Activated naive CD8-positive, alpha-beta T cell treated with anti-CD3 and anti-CD28 coated beads, Interleukin-2, amount 10 ng/mL, durations not matched to agents 7 days and 5 days (primary cell): ENCODE measurements around the gene GUCA1C. TPM values are rescaled to one million over a fixed set of nuclear protein-coding genes. Genes with fewer than 3 reads are reported as not detected.

Source experiments
- ATAC-seq: fragments of 150-1000 bp; cut with Tn5 transposase; one replicate; pipeline ENCODE4 v1.10.0; 2021; ENCODE audit warnings: low read depth, moderate library complexity
- POLR2A ChIA-PET: fragments of 350-600 bp; sonication (Branson Sonifier 250); formaldehyde crosslinking; loops from one replicate; lab custom pipeline; 2021; ENCODE audit warnings: antibody characterized with exemption; lab: Charles Lee
- DNase-seq: peaks from one replicate; pipeline ENCODE4 v3.0.0; 2021
- H3K27ac Mint-ChIP-seq: one replicate; pipeline ENCODE4 v1.8.0; 2022; ENCODE audit warnings: mild to moderate bottlenecking, mixed read lengths
- H3K27me3 Mint-ChIP-seq: one replicate; pipeline ENCODE4 v1.8.0; 2022; ENCODE audit warnings: mild to moderate bottlenecking, moderate library complexity, mixed read lengths
- H3K36me3 Mint-ChIP-seq: one replicate; pipeline ENCODE4 v1.8.0; 2021; ENCODE audit warnings: mild to moderate bottlenecking, mixed read lengths
- H3K4me1 Mint-ChIP-seq: one replicate; pipeline ENCODE4 v1.8.0; 2021; ENCODE audit warnings: mixed read lengths
- H3K4me3 Mint-ChIP-seq: one replicate; pipeline ENCODE4 v1.8.0; 2022; ENCODE audit warnings: mild to moderate bottlenecking, moderate library complexity, mixed read lengths
- H3K9me3 Mint-ChIP-seq: one replicate; pipeline ENCODE4 v1.8.0; 2021; ENCODE audit warnings: mixed read lengths
- total RNA-seq, 2 experiments: library from RNA; stranded (reverse); gene quantifications; one replicate each; pipeline ENCODE4 v1.2.3, GENCODE V29; 2021

GUCA1C gene
- not detected for total RNA-seq

- DNase-seq (no peak), ATAC-seq (no peak)
- H3K9me3 Mint-ChIP-seq, result no peaks in the 10 kb centered on the region
- H3K27me3 Mint-ChIP-seq, result peaks cover 25% of the 10 kb centered on the region
- no peaks in the 10 kb centered on the region for H3K36me3 Mint-ChIP-seq
- H3K4me1 Mint-ChIP-seq, result no peaks in the 10 kb centered on the region
- H3K4me3 Mint-ChIP-seq, result no peak within 1 kb of the TSS
- POLR2A ChIA-PET, result no interaction called here
- H3K27ac Mint-ChIP-seq, result no peak within 1 kb of the TSS
These were observed at the start of gene GUCA1C for GRCh38 chr3:108953700-108954099. TSS of gene GUCA1C (minus strand) at chr3:108953879. CDS start at chr3:108953762, 117 bp downstream.

DNA sequence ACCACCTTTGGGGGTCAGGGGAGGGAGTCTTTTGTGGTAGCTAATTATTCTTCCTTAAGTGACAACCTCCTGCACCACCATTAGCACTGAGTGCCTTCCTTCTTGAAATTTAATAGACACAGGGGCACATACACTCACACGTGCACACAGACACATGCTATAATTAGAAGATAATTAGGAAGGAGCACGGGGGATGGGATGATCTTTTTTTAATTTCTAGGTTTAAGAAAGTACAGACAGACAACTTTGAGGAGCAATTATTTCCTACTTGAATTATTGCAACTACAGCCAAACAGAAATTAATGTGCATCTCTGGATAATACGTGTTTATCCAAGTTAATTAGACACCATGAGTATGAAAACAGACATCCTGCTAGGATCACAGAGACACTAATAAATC, 44.8 kb upstream of the GUCA1C start:
- Mint-ChIP-seq H3K27ac (no peak overlapping the region), H3K4me3 (no peak overlapping the region), H3K9me3 (no peaks in the 10 kb centered on the region), H3K27me3 (peaks cover 2% of the 10 kb centered on the region), H3K4me1 (no peaks in the 10 kb centered on the region), H3K36me3 (no peaks in the 10 kb centered on the region)
- DNase-seq (no peak), ATAC-seq (no peak)
- POLR2A ChIA-PET, result no interaction called here

GRCh38 chr3:108985844-108986243, 32.2 kb upstream of the GUCA1C start:
- H3K36me3 Mint-ChIP-seq, result no peaks in the 10 kb centered on the region
- POLR2A ChIA-PET, result no interaction called here
- ATAC-seq (no peak), DNase-seq (no peak)
- no peak overlapping the region for H3K4me3 Mint-ChIP-seq
- peaks cover 12% of the 10 kb centered on the region for H3K27me3 Mint-ChIP-seq
- H3K9me3 Mint-ChIP-seq, result peaks cover 3% of the 10 kb centered on the region
- no peaks in the 10 kb centered on the region for H3K4me1 Mint-ChIP-seq
- H3K27ac Mint-ChIP-seq, result no peak overlapping the region

DNA sequence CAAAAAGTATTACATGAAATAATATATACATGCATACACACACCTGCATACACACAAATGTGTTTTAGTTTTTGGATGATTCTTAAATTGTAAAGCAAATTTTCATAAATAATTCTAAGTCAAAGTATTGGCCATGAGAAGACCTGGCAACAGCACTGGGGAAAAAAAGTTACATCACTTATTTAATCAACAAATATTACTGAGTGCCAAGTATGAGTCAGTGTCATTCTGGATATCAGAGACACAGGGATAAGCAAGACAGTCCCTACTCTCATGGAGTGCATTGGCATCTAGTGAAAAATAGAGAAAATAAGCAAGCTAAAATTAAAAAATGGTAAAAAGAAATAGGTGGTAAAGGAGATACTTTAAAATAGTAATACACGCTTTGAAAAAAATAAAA, 29.4 kb upstream of the GUCA1C start:
- Mint-ChIP-seq H3K9me3 (no peaks in the 10 kb centered on the region), H3K27me3 (peaks cover 14% of the 10 kb centered on the region)
- no peak for ATAC-seq

GRCh38 chr3:108976058-108976457, 22.4 kb upstream of the GUCA1C start:
- peaks cover 2% of the 10 kb centered on the region for H3K4me1 Mint-ChIP-seq
- POLR2A ChIA-PET, result no interaction called here
- DNase-seq (no peak), ATAC-seq (no peak)
- H3K4me3 Mint-ChIP-seq, result no peak overlapping the region
- no peaks in the 10 kb centered on the region for H3K36me3 Mint-ChIP-seq
- H3K27ac Mint-ChIP-seq, result no peak overlapping the region
- peaks cover 3% of the 10 kb centered on the region for H3K27me3 Mint-ChIP-seq
- H3K9me3 Mint-ChIP-seq, result no peaks in the 10 kb centered on the region

More for the DNA sequence above, 29.4 kb upstream of the GUCA1C start:
- POLR2A ChIA-PET, result no interaction called here
- Mint-ChIP-seq H3K4me1 (no peaks in the 10 kb centered on the region), H3K36me3 (no peaks in the 10 kb centered on the region), H3K4me3 (no peak overlapping the region), H3K27ac (no peak overlapping the region)
- DNase-seq, result no peak

- no peak for ATAC-seq
- no peak for DNase-seq
- no peaks in the 10 kb centered on the region for H3K36me3 Mint-ChIP-seq
- POLR2A ChIA-PET, result no interaction called here
- no peaks in the 10 kb centered on the region for H3K9me3 Mint-ChIP-seq
- no peak overlapping the region for H3K4me3 Mint-ChIP-seq
- no peak overlapping the region for H3K27ac Mint-ChIP-seq
- peaks cover 3% of the 10 kb centered on the region for H3K27me3 Mint-ChIP-seq
- H3K4me1 Mint-ChIP-seq, result peaks cover 2% of the 10 kb centered on the region
These were observed 19.3 kb upstream of the GUCA1C start for GRCh38 chr3:108973019-108973418.

DNA sequence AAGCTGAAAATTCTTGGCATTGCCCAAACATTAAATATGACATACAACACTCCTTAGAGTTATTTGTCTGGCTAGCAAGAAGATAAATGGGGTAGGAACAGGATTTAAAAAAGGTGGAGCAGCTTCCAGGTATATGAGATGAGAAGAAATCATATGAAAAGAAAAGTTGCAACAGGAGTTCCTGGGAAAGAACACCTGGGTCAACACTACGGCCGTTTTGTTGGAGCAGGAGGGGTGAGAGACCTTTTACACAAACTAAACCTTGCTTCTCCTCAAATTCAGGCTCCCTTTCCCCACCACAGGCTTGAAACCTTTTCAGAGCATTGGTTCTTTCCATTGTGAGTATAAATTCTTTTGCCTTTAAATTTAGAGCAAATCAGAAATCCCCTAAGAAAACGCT, 18.8 kb upstream of the GUCA1C start:
- no peaks in the 10 kb centered on the region for H3K36me3 Mint-ChIP-seq
- POLR2A ChIA-PET, result no interaction called here
- ATAC-seq, result no peak
- no peaks in the 10 kb centered on the region for H3K9me3 Mint-ChIP-seq
- DNase-seq, result no peak
- no peak overlapping the region for H3K4me3 Mint-ChIP-seq
- H3K27me3 Mint-ChIP-seq, result peaks cover 5% of the 10 kb centered on the region
- H3K27ac Mint-ChIP-seq, result no peak overlapping the region
- peaks cover 2% of the 10 kb centered on the region for H3K4me1 Mint-ChIP-seq

DNA sequence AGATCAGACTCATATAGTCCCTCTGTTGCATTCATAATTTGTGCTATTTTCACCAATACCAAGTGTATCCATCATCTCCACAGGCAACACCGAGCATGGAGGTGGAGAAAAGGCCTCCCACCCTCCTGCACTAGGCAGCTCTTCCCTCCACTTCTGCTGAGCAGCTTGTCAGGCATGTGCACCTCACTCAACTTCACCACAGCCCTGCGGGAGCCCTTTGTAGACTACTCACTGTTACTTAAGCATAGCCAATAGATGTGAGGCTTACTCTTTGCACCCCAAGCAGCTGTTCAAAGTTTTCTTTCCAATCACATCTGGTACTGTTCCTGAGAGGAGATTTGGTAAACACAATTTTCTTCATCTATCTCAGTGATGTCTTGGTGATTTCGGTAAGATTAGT, 16.9 kb upstream of the GUCA1C start:
- POLR2A ChIA-PET, result no interaction called here
- ATAC-seq, result no peak

DNA sequence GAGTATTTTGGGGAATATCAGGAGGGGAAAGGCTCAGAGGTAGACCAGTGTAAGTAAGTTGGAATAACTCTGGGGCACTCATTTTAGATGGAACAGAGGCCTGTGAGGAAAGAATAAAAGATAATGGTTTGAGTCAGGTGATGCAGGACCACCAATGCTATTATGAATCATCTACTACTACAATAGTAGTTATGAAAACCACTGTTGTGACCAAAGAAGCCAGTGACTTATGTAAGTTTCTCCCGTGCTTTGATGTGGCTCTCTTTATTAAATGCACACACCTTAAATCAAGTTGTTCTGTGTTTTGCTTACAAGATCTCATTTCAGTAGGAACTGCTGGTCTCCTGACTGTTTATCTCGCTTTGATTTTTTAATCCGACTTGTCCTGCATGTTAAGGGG, 13.1 kb upstream of the GUCA1C start:
- Mint-ChIP-seq H3K36me3 (no peaks in the 10 kb centered on the region), H3K4me1 (peaks cover 8% of the 10 kb centered on the region), H3K9me3 (no peaks in the 10 kb centered on the region), H3K27ac (no peak overlapping the region), H3K27me3 (peaks cover 5% of the 10 kb centered on the region), H3K4me3 (no peak overlapping the region)
- DNase-seq (no peak), ATAC-seq (no peak)
- POLR2A ChIA-PET, result no interaction called here

More for the DNA sequence above, 16.9 kb upstream of the GUCA1C start:
- Mint-ChIP-seq H3K9me3 (no peaks in the 10 kb centered on the region), H3K4me3 (no peak overlapping the region), H3K27ac (no peak overlapping the region), H3K27me3 (peaks cover 5% of the 10 kb centered on the region), H3K4me1 (peaks cover 8% of the 10 kb centered on the region), H3K36me3 (no peaks in the 10 kb centered on the region)
- no peak for DNase-seq

DNA sequence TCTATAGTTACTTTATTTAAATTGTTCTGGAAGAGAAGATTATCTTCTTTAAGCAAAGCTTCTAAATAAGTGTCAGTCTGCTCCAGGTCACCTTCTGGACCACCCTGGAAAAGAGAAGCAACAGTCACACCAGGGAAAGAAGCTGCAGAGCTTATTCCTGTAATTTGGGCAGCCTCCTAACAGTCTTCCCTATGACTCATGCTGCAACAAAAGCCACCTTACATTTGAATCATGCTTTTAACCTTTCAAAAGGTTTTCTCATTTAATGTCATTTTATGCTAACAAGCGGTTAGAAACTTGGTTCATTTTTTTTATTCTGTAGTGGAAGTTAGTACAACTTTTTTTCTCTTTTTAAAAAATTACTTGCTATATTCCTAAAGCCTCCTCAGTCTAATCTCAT, 5.3 kb upstream of the GUCA1C start:
- H3K36me3 Mint-ChIP-seq, result no peaks in the 10 kb centered on the region
- POLR2A ChIA-PET, result no interaction called here
- no peak for ATAC-seq

DNA sequence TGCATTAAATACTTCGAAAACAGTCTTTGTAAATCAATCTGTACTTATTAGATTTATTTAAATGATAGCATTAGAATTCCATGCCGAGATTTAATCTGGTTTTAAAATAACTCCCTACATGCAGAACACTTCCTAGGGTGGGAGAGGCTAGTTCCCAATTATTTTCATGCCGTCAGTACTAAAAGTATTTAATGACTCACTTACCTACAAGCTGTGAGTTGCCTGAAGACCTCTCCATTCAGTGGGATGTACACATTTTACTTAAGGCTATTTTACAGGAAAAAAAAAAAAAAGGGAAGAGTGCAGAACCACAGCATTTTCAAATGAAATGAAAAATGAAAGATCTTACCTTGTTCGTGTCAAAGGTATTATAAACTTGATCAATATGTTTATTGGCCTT, 469 bp downstream of the GUCA1C start:
- H3K27me3 Mint-ChIP-seq, result peaks cover 26% of the 10 kb centered on the region
- DNase-seq, result no peak
- H3K27ac Mint-ChIP-seq, result no peak overlapping the region
- no peak overlapping the region for H3K4me3 Mint-ChIP-seq
- H3K9me3 Mint-ChIP-seq, result no peaks in the 10 kb centered on the region
- ATAC-seq, result no peak
- POLR2A ChIA-PET, result no interaction called here
- no peaks in the 10 kb centered on the region for H3K36me3 Mint-ChIP-seq
- no peaks in the 10 kb centered on the region for H3K4me1 Mint-ChIP-seq

More for the DNA sequence above, 5.3 kb upstream of the GUCA1C start:
- Mint-ChIP-seq H3K4me3 (no peak overlapping the region), H3K9me3 (no peaks in the 10 kb centered on the region), H3K4me1 (no peaks in the 10 kb centered on the region), H3K27me3 (peaks cover 18% of the 10 kb centered on the region), H3K27ac (no peak overlapping the region)
- no peak for DNase-seq

- ATAC-seq (no peak), DNase-seq (no peak)
- Mint-ChIP-seq H3K36me3 (no peaks in the 10 kb centered on the region), H3K4me1 (no peaks in the 10 kb centered on the region), H3K4me3 (no peak overlapping the region), H3K9me3 (no peaks in the 10 kb centered on the region), H3K27me3 (peaks cover 30% of the 10 kb centered on the region), H3K27ac (no peak overlapping the region)
- POLR2A ChIA-PET, result no interaction called here
These were observed 1.7 kb downstream of the GUCA1C start for GRCh38 chr3:108951820-108952501.

- Mint-ChIP-seq H3K9me3 (no peaks in the 10 kb centered on the region), H3K27me3 (peaks cover 22% of the 10 kb centered on the region), H3K36me3 (no peaks in the 10 kb centered on the region), H3K27ac (no peak overlapping the region), H3K4me1 (no peaks in the 10 kb centered on the region), H3K4me3 (no peak overlapping the region)
- POLR2A ChIA-PET, result no interaction called here
- DNase-seq, result no peak
- no peak for ATAC-seq
These were observed 5.8 kb downstream of the GUCA1C start for GRCh38 chr3:108947855-108948254.

- POLR2A ChIA-PET, result no interaction called here
These were observed 7.1 kb downstream of the GUCA1C start for GRCh38 chr3:108946292-108947285.

More at GRCh38 chr3:108946292-108947285, 7.1 kb downstream of the GUCA1C start:
- Mint-ChIP-seq H3K36me3 (no peaks in the 10 kb centered on the region), H3K27me3 (peaks cover 16% of the 10 kb centered on the region), H3K9me3 (no peaks in the 10 kb centered on the region), H3K4me3 (no peak overlapping the region), H3K27ac (no peak overlapping the region), H3K4me1 (no peaks in the 10 kb centered on the region)
- ATAC-seq (no peak), DNase-seq (no peak)
